GM18951 (cell line): ENCODE measurements around the gene CDCA7L.
"Not testable (repeated sequence)": the region's sequence is repeated elsewhere in the genome, so short reads cannot be mapped to it uniquely, and the experiment has no call there.

Experiments used
- POLR2A ChIP-seq: IDR thresholded peaks from 4 replicates; pipeline ENCODE4 v1.6.1; 2011; ENCODE audit warnings: mild to moderate bottlenecking; ENCODE audit not compliant: insufficient read length, insufficient read depth; ENCODE audit errors: extremely low read depth
- in situ Hi-C: fragments of 300-500 bp; cut with MboI; formaldehyde crosslinking; loops from one replicate; pipeline ENCODE4 v1.12.0; 2022; ENCODE audit warnings: low sequenced_read_pairs, mixed read lengths, inconsistent platforms; ENCODE audit not compliant: unreplicated experiment

Gene CDCA7L

GRCh38 chr7:21883069-21883468 lies 62.6 kb downstream of the CDCA7L start:
- TF ChIP-seq POLR2A = no peak
- in situ Hi-C loops = no loop called here

GRCh38 chr7:21869785-21870402 lies 75.8 kb downstream of the CDCA7L start:
- in situ Hi-C loops = no loop called here

GRCh38 chr7:21868576-21868850 lies 77.2 kb downstream of the CDCA7L start:
- in situ Hi-C loops = no loop called here

More at GRCh38 chr7:21869785-21870402, 75.8 kb downstream of the CDCA7L start:
- no peak for TF ChIP-seq POLR2A

GRCh38 chr7:21867816-21868575 lies 77.7 kb downstream of the CDCA7L start:
- in situ Hi-C loops = no loop called here

More at GRCh38 chr7:21868576-21868850, 77.2 kb downstream of the CDCA7L start:
- no peak for TF ChIP-seq POLR2A

GRCh38 chr7:21867226-21867625 lies 78.5 kb downstream of the CDCA7L start:
- no peak for TF ChIP-seq POLR2A
- in situ Hi-C loops = no loop called here

More at GRCh38 chr7:21867816-21868575, 77.7 kb downstream of the CDCA7L start:
- TF ChIP-seq POLR2A = no peak

- TF ChIP-seq POLR2A = no peak
- in situ Hi-C loops = no loop called here
These were observed 79.0 kb downstream of the CDCA7L start for GRCh38 chr7:21866731-21867130.

- in situ Hi-C loops = not testable (repeated sequence)
These were observed 80.0 kb downstream of the CDCA7L start for GRCh38 chr7:21865631-21866204.

- in situ Hi-C loops = no loop called here
These were observed 94.1 kb downstream of the CDCA7L start for GRCh38 chr7:21851559-21851967.

More at GRCh38 chr7:21851559-21851967, 94.1 kb downstream of the CDCA7L start:
- no peak for TF ChIP-seq POLR2A
